RWPE2 (cell line): ENCODE results near the gene HMCN2.

Experiments used
- ATAC-seq: fragments of 200-7000 bp; cut with Tn5 transposase; 3 replicates; pipeline ENCODE4 v1.9.1; 2021; ENCODE audit warnings: low read depth
- DNase-seq: peaks from one replicate; pipeline ENCODE4 v3.0.0-alpha.2; 2020; ENCODE audit warnings: low spot score
- H3K27ac ChIP-seq: fragments of 450-650 bp; 2 replicates; pipeline ENCODE4 v1.5.1; 2017; ENCODE audit warnings: mild to moderate bottlenecking; ENCODE audit not compliant: poor library complexity, severe bottlenecking
- H3K27me3 ChIP-seq: fragments of 250-450 bp; sonication (Bioruptor Pico); 2 replicates; pipeline ENCODE4 v1.5.1; 2021; ENCODE audit warnings: mild to moderate bottlenecking, moderate library complexity; ENCODE audit not compliant: insufficient read depth, poor library complexity, severe bottlenecking
- H3K36me3 ChIP-seq: fragments of 250-450 bp; sonication (Bioruptor Pico); 2 replicates; pipeline ENCODE4 v1.5.1; 2020; ENCODE audit warnings: low read depth, mild to moderate bottlenecking, moderate library complexity
- H3K4me1 ChIP-seq: fragments of 250-450 bp; sonication (Bioruptor Pico); 2 replicates; pipeline ENCODE4 v1.5.1; 2021; ENCODE audit warnings: mild to moderate bottlenecking, moderate library complexity; ENCODE audit not compliant: insufficient read depth, poor library complexity, severe bottlenecking
- H3K4me3 ChIP-seq: fragments of 250-450 bp; sonication (Bioruptor Pico); 2 replicates; pipeline ENCODE4 v1.5.1; 2021; ENCODE audit warnings: mild to moderate bottlenecking, moderate library complexity; ENCODE audit not compliant: severe bottlenecking
- H3K9me3 ChIP-seq: fragments of 250-450 bp; sonication (Bioruptor Pico); 2 replicates; pipeline ENCODE4 v1.5.1; 2021; ENCODE audit warnings: mild to moderate bottlenecking, moderate library complexity; ENCODE audit not compliant: severe bottlenecking
- CTCF ChIP-seq: fragments of 450-650 bp; IDR thresholded peaks from one replicate; pipeline ENCODE4 v1.5.1; 2017; ENCODE audit warnings: mild to moderate bottlenecking, moderate library complexity; ENCODE audit not compliant: poor library complexity, severe bottlenecking

HMCN2 gene

GRCh38 chr9:130295431-130295830, 29.9 kb downstream of the HMCN2 start:
- TF ChIP-seq CTCF, result no peak
- Histone ChIP-seq H3K4me1 (no peaks in the 10 kb centered on the region), H3K36me3 (no peaks in the 10 kb centered on the region), H3K27ac (no peak overlapping the region), H3K27me3 (peaks cover 1% of the 10 kb centered on the region), H3K4me3 (no peak overlapping the region), H3K9me3 (no peaks in the 10 kb centered on the region)
- no peak for ATAC-seq
- DNase-seq, result peak; percentile 35

DNA sequence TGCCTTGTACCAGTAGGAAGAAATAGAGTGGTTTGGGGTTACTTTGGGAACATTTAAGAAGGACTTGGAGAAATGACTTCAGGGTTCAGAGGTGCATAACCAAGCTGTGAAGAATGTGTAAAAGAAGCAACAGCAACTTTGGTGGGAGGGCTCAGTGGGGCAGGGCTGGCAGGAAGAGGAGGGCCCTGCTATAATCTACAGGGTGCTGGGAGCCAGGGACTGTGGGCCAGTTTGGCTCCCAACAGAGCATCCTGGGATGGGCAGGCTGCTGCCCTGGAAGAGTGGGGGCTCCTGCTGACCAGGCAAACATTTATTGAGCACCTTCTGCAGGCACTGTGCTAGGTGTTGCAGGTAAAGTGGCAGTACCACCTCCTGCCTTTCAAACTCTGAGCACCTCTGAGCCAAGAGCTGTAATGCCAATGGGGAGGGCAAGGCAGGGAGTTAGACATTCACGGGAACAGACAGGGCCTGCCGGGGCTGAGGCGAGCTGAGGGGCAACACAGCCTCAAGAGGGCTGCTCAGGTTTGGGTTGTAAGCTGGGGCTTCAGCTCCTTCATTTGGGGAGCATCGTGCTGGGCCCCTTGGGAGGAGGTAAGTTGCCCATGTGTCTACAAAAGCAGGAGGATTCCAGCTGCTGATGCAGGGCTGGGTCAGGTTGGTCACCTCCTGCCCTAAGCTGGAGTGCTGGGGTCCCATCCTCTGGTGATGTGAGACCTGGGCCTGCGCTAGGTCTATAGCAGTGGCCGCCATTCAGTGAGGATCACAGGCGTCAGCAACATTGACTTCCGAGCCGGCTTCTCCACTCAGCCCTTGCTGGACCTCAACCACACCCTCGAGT, 30.6 kb downstream of the HMCN2 start:
- no peaks in the 10 kb centered on the region for H3K4me1 ChIP-seq
- H3K27me3 ChIP-seq, result no peaks in the 10 kb centered on the region
- H3K36me3 ChIP-seq, result no peaks in the 10 kb centered on the region
- H3K4me3 ChIP-seq, result no peak overlapping the region
- no peaks in the 10 kb centered on the region for H3K9me3 ChIP-seq
- DNase-seq (peak; percentile 51), ATAC-seq (no peak)
- no peak for TF ChIP-seq CTCF
- no peak overlapping the region for H3K27ac ChIP-seq

DNA sequence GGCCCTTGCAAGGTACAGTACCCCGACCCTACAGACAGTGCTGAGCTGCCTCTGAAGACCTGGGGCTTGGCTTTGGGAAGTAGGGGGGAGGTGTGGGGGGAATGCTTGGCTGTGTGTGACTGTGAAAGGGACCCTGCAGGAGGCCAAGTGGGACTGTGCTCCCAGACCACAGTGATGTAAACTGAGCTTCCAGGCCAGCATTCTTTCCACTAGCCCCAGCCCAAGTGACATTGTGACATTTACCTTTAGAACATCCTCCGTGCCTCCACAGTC, 31.2 kb downstream of the HMCN2 start:
- H3K36me3 ChIP-seq, result no peaks in the 10 kb centered on the region
- DNase-seq, result no peak
- H3K4me3 ChIP-seq, result no peak overlapping the region
- no peak for TF ChIP-seq CTCF
- no peak for ATAC-seq
- no peaks in the 10 kb centered on the region for H3K4me1 ChIP-seq
- no peak overlapping the region for H3K27ac ChIP-seq
- H3K27me3 ChIP-seq, result no peaks in the 10 kb centered on the region
- no peaks in the 10 kb centered on the region for H3K9me3 ChIP-seq

DNA sequence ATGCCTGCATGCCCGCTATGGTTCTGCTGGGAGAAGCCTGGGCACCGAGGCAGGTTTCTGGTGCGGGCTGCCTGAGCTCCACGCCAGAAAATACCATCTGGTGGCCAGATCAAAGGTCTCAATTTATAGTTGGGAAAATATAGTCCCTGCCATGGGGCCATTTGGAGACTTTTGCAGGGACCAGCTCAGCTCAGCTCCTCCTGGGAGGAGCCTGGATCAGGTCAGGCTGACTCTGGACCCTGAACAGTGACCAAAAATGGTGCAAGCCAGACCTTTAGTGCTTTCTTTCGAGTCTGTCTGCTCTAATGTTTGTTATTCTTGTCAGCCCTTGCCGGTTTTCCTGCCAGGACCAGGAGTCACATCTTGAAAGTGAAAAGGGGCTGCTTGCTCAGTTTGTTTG, 31.8 kb downstream of the HMCN2 start:
- H3K4me3 ChIP-seq, result no peak overlapping the region
- peak; percentile 29 for DNase-seq
- no peaks in the 10 kb centered on the region for H3K9me3 ChIP-seq
- no peaks in the 10 kb centered on the region for H3K4me1 ChIP-seq
- no peak for TF ChIP-seq CTCF
- no peak overlapping the region for H3K27ac ChIP-seq
- ATAC-seq, result no peak
- H3K36me3 ChIP-seq, result no peaks in the 10 kb centered on the region
- no peaks in the 10 kb centered on the region for H3K27me3 ChIP-seq

GRCh38 chr9:130298662-130299279, 33.2 kb downstream of the HMCN2 start:
- Histone ChIP-seq H3K4me1 (no peaks in the 10 kb centered on the region), H3K4me3 (no peak overlapping the region), H3K27ac (no peak overlapping the region), H3K9me3 (no peaks in the 10 kb centered on the region), H3K27me3 (no peaks in the 10 kb centered on the region), H3K36me3 (no peaks in the 10 kb centered on the region)
- no peak for TF ChIP-seq CTCF
- DNase-seq (peak; percentile 18), ATAC-seq (no peak; the same call in 2 of the 3 replicates)
